Measurements from ENCODE around the gene RALGAPA2.

DNA sequence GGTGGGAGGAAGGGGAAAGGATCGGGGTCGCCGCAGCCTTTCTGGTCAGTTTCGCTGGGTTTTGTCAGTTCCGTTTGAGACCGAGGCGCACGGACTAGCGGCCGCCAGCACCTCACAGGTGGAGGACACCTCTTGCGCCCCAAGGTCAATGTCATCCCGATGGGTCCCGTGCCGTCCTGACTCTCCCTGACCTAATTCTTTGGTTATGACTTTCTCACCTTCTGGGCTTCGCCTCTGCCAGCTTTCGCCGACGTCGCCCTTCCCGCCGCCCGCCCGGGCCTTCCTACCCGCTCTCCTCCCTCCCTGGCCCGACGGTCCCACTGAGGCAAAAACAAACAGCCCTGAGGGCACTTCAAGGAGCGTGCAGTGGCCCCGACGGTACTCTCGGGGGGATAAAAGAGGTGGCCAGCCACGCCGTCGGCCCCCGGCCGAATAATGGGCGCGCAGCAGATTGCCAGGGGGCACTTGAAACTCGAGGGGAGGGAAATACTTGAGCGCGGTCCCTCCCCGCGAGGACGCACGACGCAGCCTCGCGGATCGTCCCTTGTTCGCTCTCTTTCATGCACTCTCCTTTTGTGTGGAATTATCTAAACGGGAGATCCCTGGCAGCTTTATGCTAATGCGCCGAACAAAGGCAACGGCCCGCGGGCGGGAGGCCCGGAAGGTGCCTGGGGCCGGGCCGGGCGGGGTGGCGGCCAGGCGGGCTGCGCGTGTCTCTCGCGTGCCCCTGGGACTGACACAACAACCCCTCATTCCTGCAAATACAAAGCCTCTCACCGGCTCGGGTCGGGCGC is 348.4 kb downstream of the RALGAPA2 start:
- TF ChIP-seq KDM5A (IDR thresholded peaks at IDR 0.05) = no peak
- TF ChIP-seq CHD4 (IDR thresholded peaks at IDR 0.05; ENCODE audit: borderline replicate concordance) = no peak
- TF ChIP-seq, protein P1, sequence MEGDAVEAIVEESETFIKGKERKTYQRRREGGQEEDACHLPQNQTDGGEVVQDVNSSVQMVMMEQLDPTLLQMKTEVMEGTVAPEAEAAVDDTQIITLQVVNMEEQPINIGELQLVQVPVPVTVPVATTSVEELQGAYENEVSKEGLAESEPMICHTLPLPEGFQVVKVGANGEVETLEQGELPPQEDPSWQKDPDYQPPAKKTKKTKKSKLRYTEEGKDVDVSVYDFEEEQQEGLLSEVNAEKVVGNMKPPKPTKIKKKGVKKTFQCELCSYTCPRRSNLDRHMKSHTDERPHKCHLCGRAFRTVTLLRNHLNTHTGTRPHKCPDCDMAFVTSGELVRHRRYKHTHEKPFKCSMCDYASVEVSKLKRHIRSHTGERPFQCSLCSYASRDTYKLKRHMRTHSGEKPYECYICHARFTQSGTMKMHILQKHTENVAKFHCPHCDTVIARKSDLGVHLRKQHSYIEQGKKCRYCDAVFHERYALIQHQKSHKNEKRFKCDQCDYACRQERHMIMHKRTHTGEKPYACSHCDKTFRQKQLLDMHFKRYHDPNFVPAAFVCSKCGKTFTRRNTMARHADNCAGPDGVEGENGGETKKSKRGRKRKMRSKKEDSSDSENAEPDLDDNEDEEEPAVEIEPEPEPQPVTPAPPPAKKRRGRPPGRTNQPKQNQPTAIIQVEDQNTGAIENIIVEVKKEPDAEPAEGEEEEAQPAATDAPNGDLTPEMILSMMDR (IDR thresholded peaks at IDR 0.05) = no peak
- no peak for TF ChIP-seq RFX5 (IDR thresholded peaks at IDR 0.05)
- TF ChIP-seq KDM1A (IDR thresholded peaks at IDR 0.05; ENCODE audit: low read depth) = no peak
- no peak for TF ChIP-seq POLR2A (IDR thresholded peaks at IDR 0.05; ENCODE audit: low read length)
- TF ChIP-seq, protein P2, sequence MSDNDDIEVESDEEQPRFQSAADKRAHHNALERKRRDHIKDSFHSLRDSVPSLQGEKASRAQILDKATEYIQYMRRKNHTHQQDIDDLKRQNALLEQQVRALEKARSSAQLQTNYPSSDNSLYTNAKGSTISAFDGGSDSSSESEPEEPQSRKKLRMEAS (IDR thresholded peaks at IDR 0.05) = no peak
- no peak for TF ChIP-seq EP300 (IDR thresholded peaks at IDR 0.05)
- TF ChIP-seq, protein P3, sequence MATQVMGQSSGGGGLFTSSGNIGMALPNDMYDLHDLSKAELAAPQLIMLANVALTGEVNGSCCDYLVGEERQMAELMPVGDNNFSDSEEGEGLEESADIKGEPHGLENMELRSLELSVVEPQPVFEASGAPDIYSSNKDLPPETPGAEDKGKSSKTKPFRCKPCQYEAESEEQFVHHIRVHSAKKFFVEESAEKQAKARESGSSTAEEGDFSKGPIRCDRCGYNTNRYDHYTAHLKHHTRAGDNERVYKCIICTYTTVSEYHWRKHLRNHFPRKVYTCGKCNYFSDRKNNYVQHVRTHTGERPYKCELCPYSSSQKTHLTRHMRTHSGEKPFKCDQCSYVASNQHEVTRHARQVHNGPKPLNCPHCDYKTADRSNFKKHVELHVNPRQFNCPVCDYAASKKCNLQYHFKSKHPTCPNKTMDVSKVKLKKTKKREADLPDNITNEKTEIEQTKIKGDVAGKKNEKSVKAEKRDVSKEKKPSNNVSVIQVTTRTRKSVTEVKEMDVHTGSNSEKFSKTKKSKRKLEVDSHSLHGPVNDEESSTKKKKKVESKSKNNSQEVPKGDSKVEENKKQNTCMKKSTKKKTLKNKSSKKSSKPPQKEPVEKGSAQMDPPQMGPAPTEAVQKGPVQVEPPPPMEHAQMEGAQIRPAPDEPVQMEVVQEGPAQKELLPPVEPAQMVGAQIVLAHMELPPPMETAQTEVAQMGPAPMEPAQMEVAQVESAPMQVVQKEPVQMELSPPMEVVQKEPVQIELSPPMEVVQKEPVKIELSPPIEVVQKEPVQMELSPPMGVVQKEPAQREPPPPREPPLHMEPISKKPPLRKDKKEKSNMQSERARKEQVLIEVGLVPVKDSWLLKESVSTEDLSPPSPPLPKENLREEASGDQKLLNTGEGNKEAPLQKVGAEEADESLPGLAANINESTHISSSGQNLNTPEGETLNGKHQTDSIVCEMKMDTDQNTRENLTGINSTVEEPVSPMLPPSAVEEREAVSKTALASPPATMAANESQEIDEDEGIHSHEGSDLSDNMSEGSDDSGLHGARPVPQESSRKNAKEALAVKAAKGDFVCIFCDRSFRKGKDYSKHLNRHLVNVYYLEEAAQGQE (IDR thresholded peaks at IDR 0.05) = no peak
- TF ChIP-seq, protein P4, sequence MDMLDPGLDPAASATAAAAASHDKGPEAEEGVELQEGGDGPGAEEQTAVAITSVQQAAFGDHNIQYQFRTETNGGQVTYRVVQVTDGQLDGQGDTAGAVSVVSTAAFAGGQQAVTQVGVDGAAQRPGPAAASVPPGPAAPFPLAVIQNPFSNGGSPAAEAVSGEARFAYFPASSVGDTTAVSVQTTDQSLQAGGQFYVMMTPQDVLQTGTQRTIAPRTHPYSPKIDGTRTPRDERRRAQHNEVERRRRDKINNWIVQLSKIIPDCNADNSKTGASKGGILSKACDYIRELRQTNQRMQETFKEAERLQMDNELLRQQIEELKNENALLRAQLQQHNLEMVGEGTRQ (IDR thresholded peaks at IDR 0.05) = no peak
- no peak for TF ChIP-seq SMC3 (IDR thresholded peaks at IDR 0.05)
- no peak for TF ChIP-seq HDAC2 (IDR thresholded peaks at IDR 0.05)
